HG03135 (cell line): ENCODE results near the gene STING1.

Experiments used
- ATAC-seq: cut with Tn5 transposase; IDR thresholded peaks from one replicate; pipeline ENCODE4 v1.9.1; 2021; ENCODE audit warnings: mild to moderate bottlenecking, moderate library complexity; ENCODE audit not compliant: unreplicated experiment

STING1 gene

GRCh38 chr5:139468421-139468931, 14.1 kb downstream of the STING1 start:
- no peak for ATAC-seq

GRCh38 chr5:139462586-139463276, 19.8 kb downstream of the STING1 start, which contains the start of gene ECSCR:
Gene ECSCR (minus strand): TSS chr5:139462743. CDS start chr5:139462670, 73 bp downstream.
- no peak for ATAC-seq

GRCh38 chr5:139461698-139462097, 20.9 kb downstream of the STING1 start:
- ATAC-seq: no peak

- ATAC-seq: no peak
These were observed 21.4 kb downstream of the STING1 start for GRCh38 chr5:139461176-139461575.

- ATAC-seq: no peak
These were observed 22.1 kb downstream of the STING1 start for GRCh38 chr5:139460455-139460854.

- ATAC-seq: no peak
These were observed 23.1 kb downstream of the STING1 start for GRCh38 chr5:139459451-139459934.

- ATAC-seq: peak; percentile 67
These were observed 23.8 kb downstream of the STING1 start for GRCh38 chr5:139458580-139459407.

GRCh38 chr5:139457653-139458306, 24.8 kb downstream of the STING1 start:
- ATAC-seq: no peak

- no peak for ATAC-seq
These were observed 25.3 kb downstream of the STING1 start for GRCh38 chr5:139457241-139457640.

- no peak for ATAC-seq
These were observed 25.8 kb downstream of the STING1 start for GRCh38 chr5:139456776-139457175.

GRCh38 chr5:139454568-139455290, 27.8 kb downstream of the STING1 start:
- ATAC-seq: no peak

- ATAC-seq: no peak
These were observed 28.6 kb downstream of the STING1 start for GRCh38 chr5:139453683-139454567.

GRCh38 chr5:139451878-139452660, 30.5 kb downstream of the STING1 start:
- no peak for ATAC-seq

GRCh38 chr5:139451176-139451575, 31.4 kb downstream of the STING1 start:
- no peak for ATAC-seq

GRCh38 chr5:139446956-139447779, 35.4 kb downstream of the STING1 start:
- peak; percentile 56 for ATAC-seq

- ATAC-seq: no peak
These were observed 37.0 kb downstream of the STING1 start for GRCh38 chr5:139445325-139446170.

- ATAC-seq: no peak
These were observed 38.6 kb downstream of the STING1 start for GRCh38 chr5:139443831-139444453.
